ENCODE measurements around the gene GCFC2.
"Not testable (repeated sequence)": the region's sequence is repeated elsewhere in the genome, so short reads cannot be mapped to it uniquely, and the experiment has no call there.

GCFC2 gene

DNA sequence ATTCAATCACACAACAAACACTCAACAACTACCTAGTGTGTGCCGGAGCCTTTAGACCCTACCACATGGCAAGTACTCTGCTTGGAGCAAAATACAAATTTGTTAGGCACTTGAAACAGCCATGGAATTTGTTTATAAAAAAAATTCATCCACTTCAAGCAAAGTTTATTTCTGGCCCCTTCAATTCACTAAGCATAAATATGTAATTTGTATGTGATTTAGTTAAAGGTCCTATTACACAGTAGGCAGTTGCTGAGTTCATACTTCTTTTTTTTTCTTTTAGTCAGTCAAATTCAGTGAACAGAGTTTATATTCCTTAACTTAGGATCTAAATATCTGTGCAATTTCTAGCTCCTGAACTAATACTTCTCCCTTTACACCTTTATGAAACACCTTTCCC is 22.5 kb downstream of the GCFC2 start:
- TF ChIP-seq, protein P1, sequence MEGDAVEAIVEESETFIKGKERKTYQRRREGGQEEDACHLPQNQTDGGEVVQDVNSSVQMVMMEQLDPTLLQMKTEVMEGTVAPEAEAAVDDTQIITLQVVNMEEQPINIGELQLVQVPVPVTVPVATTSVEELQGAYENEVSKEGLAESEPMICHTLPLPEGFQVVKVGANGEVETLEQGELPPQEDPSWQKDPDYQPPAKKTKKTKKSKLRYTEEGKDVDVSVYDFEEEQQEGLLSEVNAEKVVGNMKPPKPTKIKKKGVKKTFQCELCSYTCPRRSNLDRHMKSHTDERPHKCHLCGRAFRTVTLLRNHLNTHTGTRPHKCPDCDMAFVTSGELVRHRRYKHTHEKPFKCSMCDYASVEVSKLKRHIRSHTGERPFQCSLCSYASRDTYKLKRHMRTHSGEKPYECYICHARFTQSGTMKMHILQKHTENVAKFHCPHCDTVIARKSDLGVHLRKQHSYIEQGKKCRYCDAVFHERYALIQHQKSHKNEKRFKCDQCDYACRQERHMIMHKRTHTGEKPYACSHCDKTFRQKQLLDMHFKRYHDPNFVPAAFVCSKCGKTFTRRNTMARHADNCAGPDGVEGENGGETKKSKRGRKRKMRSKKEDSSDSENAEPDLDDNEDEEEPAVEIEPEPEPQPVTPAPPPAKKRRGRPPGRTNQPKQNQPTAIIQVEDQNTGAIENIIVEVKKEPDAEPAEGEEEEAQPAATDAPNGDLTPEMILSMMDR (IDR thresholded peaks at IDR 0.05; ENCODE audit: low read depth, low read length, missing control alignments): no peak
- no peak overlapping the region for H3K4me3 ChIP-seq (replicated peaks; ENCODE audit: low read depth, low read length)
- no peak for DNase-seq (ENCODE audit: extremely low read depth, low read depth)

DNA sequence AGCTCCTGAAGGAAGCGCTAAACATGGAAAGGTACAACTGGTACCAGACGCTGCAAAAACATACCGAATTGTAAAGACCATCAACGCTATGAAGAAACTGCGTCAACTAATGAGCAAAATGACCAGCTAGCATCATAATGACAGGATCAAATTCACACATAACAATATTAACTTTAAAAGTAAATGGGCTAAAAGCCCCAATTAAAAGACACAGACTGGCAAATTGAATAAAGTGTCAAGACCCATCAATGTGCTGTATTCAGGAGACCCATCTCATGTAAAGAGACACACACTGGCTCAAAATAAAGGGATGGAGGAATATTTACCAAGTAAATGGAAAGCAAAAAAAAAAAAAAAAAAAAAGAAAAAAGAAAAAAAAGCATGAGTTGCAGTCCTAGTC is 27.3 kb downstream of the GCFC2 start:
- DNase-seq (ENCODE audit: extremely low read depth, low read depth): not testable (repeated sequence)

DNA sequence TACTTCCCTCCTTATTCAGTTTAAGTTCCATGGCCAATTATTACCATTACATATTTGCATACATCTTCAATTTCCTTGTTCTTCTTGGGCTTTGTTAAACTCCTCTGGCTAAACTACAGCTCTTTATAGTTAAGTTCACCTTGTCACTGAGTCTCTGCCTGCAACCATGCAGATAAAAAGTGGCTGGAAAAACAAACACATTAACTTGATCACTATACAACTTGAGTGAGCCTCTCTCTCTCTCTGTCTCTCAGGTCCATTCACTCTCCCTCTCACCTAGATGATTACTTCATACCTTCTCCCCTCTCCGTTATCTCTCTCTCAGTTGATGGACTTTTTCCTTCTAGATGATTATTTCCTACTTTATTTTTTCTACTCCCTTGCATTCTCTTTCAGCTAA is 30.3 kb downstream of the GCFC2 start:
- H3K4me3 ChIP-seq (replicated peaks; ENCODE audit: low read depth, low read length): no peak overlapping the region
- TF ChIP-seq, protein P1 (IDR thresholded peaks at IDR 0.05; ENCODE audit: low read depth, low read length, missing control alignments): no peak
- DNase-seq (ENCODE audit: extremely low read depth, low read depth): no peak

More for the DNA sequence above, 27.3 kb downstream of the GCFC2 start:
- not testable (repeated sequence) for H3K4me3 ChIP-seq (replicated peaks; ENCODE audit: low read depth, low read length)

DNA sequence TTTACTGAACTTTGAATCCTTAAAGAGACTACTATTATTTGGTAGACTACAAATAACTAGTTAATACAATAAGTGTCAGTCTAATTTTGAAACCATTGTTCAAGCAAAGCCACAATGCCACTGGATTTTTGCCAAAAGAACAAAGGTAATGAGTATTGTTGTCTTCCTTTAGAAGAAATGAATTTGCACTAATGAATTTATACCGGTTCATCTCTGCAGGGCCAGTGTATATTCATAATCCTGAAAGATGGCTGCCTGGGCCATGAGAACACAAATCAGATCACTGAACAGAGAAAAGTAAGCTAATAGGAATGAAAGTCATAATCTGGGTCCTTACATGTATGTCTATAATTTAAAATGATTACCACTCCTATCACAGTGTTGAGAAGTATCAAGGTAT is 31.2 kb downstream of the GCFC2 start:
- TF ChIP-seq, protein P1 (IDR thresholded peaks at IDR 0.05; ENCODE audit: low read depth, low read length, missing control alignments): no peak
- no peak overlapping the region for H3K4me3 ChIP-seq (replicated peaks; ENCODE audit: low read depth, low read length)
- DNase-seq (ENCODE audit: extremely low read depth, low read depth): no peak

DNA sequence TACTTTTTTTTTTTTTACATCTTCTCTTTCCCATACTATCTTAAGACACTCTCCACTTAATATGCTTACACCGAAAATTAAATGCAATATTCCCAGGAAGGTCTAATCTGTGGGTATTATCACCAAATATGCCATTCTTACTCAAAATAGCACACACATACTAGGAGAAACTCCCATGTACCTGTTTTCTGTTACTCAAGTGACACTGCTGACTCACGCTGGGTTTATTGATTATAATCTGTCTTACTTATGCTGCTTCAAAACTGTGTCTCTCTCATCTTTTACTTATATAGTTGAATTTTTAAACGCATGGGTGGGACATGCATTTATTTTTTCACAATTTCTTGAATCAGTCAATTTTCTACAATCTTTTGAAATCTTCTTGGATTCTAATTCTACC is 34.3 kb downstream of the GCFC2 start:
- no peak overlapping the region for H3K4me3 ChIP-seq (replicated peaks; ENCODE audit: low read depth, low read length)
- TF ChIP-seq, protein P1 (IDR thresholded peaks at IDR 0.05; ENCODE audit: low read depth, low read length, missing control alignments): no peak
- DNase-seq (ENCODE audit: extremely low read depth, low read depth): no peak

DNA sequence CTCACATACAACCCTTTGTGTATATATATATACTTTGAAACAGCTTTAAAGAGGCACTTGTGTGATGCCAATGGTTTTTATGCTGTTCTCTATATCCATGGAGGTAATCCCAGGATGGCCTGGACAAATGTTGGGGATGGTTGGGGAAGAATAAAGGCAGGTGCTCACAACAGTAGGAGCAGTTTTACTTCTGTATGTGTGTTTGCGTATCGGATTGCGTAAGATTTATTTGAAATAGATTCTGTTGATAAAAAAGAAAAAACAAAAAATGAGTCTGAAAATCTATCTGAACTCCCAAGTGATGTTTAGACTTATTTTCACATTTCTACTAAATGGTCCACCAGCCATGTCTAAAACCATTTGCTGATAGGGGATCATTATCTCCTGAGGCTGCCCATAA is 34.8 kb downstream of the GCFC2 start:
- TF ChIP-seq, protein P1 (IDR thresholded peaks at IDR 0.05; ENCODE audit: low read depth, low read length, missing control alignments): no peak
- H3K4me3 ChIP-seq (replicated peaks; ENCODE audit: low read depth, low read length): no peak overlapping the region
- no peak for DNase-seq (ENCODE audit: extremely low read depth, low read depth)

DNA sequence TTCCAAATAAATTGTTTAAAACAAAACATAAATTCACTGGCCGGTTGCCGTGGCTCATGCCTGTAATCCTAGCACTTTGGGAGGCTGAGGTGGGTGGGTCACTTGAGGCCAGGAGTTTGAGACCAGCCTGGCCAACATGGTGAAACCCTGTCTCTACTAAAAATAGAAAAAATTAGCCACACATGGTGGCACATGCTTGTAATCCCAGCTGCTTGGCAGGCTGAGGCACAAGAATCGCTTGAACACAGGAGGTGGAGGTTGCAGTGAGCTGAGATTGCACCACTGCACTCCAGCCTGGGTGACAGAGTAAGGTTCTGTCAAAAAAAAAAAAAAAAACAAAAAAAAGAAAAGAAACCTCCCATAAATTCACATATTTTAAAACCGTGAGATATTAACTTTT is 35.3 kb downstream of the GCFC2 start:
- not testable (repeated sequence) for H3K4me3 ChIP-seq (replicated peaks; ENCODE audit: low read depth, low read length); DNase-seq (ENCODE audit: extremely low read depth, low read depth)

DNA sequence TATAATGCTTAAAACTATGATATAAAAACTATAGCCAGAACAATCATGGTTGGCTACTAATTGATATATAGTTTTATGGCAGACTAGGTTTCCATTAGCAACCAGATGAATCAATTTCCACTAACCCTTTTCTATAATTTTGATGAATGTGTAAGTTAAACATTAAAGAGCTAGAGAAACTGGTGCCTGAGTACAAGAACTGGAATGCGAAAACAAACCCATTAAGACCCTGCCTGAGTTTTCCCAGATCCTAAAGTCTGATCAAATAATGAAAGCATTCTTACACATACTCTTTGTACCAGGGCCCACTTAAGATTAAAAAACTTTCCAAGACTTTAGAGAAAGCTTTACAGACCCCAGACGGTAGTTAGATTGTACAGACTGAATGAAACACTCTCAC is 42.8 kb downstream of the GCFC2 start:
- H3K4me3 ChIP-seq (replicated peaks; ENCODE audit: low read depth, low read length): no peak overlapping the region
- DNase-seq (ENCODE audit: extremely low read depth, low read depth): no peak
- TF ChIP-seq, protein P1 (IDR thresholded peaks at IDR 0.05; ENCODE audit: low read depth, low read length, missing control alignments): no peak
